Measurements from ENCODE around the gene STPG1. TPM values are rescaled to one million over a fixed set of nuclear protein-coding genes. Genes with fewer than 3 reads are reported as not detected.

STPG1 gene
- total RNA-seq, 2 experiments from 2014 or later = 5.2 to 5.7 TPM

GRCh38 chr1:24316645-24317044, 96.9 kb downstream of the STPG1 start:
- POLR2A ChIA-PET = no interaction called here
- CTCF ChIA-PET = interaction anchor here (0.6 kb wide), 1 partner anchor 345 kb away, joined by 3 read pairs; no protein-coding TSS in a partner anchor

DNA sequence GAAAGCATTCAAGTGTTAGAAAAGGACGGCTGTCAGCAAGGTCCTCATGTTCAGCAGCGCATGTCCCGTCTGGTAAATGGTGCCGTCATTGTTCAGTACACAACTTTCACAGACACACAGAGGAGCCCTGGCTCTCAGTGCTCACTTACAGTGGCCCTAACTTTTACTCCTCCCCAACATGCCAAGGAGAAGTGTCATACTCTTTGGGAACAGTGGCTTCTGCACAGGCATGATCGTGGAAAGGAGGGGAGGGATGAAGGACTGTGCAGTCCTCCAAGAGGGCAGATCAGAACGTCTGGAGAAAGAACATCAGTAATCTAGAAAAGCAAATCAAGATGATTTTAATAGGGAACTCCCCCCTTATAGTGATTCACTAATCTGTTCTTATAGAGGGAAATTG, 98.2 kb downstream of the STPG1 start:
- ChIA-PET POLR2A (no interaction called here), CTCF (no interaction called here)

GRCh38 chr1:24311741-24312140, 101.8 kb downstream of the STPG1 start:
- CTCF ChIA-PET = no interaction called here
- POLR2A ChIA-PET = no interaction called here

DNA sequence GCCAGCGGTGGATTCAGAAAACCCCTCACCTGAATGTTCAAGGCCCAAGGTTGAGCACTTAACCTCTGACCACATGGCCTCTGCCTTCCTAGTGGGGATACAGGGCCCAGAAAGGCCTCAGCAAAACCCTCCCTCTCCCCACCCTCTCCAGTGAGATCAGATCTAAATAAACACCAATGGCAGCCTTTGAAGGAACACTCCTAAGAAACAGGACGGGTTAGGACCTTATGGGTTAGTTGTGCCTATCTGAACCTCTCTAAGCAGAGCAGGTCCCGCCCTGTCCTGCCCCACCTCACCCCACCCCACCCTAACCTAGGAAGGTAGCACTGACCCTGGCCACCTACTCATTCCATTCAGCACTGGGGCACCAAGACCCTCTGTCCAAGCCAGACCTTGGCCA, 102.3 kb downstream of the STPG1 start:
- ChIA-PET POLR2A (no interaction called here), CTCF (no interaction called here)

DNA sequence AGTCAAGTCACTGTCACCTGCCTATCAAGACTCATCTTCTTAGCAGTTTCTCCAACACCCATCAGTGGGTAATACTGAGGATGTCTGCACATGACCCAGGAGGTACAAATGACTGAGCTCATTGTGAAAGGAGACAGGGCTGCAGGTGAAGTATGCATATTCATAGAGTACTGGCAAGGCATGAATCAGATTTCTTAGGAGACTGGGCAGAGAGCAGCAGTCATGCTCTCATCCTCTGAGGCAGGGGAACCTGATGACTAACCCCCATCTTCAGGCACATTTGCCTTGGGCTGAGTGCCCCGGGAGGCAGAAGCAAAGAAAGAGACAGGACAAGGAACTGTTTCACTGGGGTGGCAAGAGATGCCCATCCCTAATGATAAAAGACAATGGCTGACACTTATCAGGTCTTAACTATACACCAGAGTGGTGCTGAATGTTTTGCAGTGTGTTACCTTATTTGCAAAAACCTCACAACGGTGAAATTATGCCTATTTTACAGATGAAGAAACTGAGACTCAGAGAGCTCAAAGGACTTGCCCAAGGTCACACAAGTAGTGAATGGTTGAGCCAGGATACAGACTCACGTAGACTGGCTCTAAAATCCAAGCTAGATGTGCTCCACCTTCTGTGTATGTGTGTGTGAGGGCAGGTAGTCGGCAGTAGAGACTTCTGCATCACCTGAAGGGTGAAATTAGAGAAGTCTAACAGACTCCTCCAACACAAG, 103.7 kb downstream of the STPG1 start:
- CTCF ChIA-PET = interaction anchor here (0.9 to 1.4 kb wide), 3 partner anchors 12 to 197 kb away, joined by 3 to 6 read pairs (median 3); no protein-coding TSS in a partner anchor
- POLR2A ChIA-PET = no interaction called here

GRCh38 chr1:24308365-24309015, 105.1 kb downstream of the STPG1 start:
- ChIA-PET POLR2A (no interaction called here), CTCF (interaction anchor here (0.9 to 1.6 kb wide), 3 partner anchors 76 to 196 kb away, joined by 3 to 4 read pairs (median 3); no protein-coding TSS in a partner anchor)

Other genes starting within 250 kb of the STPG1 start
- gene IFNLR1, start 226.5 kb downstream of the STPG1 start, total RNA-seq = 1 to 10 TPM; 4.3 to 5.6 TPM
- not detected for gene GRHL3, start 94.4 kb downstream of the STPG1 start, total RNA-seq
- 10 to 100 TPM; 34.8 to 34.9 TPM for gene NIPAL3, start 2.0 kb upstream of the STPG1 start, total RNA-seq
- 10 to 100 TPM; 51.2 to 56.6 TPM for gene RCAN3, start 89.1 kb upstream of the STPG1 start, total RNA-seq
- gene NCMAP, start 142.3 kb upstream of the STPG1 start, total RNA-seq = under 1 TPM in 1 of 2 experiments, not detected in 1; 0.04 TPM
- 100 to 1,000 TPM; 233 to 234 TPM for gene SRRM1, start 229.5 kb upstream of the STPG1 start, total RNA-seq